ENCODE measurements around the gene F10.
"Not testable (repeated sequence)": the region's sequence is repeated elsewhere in the genome, so short reads cannot be mapped to it uniquely, and the experiment has no call there.

The F10 gene

DNA sequence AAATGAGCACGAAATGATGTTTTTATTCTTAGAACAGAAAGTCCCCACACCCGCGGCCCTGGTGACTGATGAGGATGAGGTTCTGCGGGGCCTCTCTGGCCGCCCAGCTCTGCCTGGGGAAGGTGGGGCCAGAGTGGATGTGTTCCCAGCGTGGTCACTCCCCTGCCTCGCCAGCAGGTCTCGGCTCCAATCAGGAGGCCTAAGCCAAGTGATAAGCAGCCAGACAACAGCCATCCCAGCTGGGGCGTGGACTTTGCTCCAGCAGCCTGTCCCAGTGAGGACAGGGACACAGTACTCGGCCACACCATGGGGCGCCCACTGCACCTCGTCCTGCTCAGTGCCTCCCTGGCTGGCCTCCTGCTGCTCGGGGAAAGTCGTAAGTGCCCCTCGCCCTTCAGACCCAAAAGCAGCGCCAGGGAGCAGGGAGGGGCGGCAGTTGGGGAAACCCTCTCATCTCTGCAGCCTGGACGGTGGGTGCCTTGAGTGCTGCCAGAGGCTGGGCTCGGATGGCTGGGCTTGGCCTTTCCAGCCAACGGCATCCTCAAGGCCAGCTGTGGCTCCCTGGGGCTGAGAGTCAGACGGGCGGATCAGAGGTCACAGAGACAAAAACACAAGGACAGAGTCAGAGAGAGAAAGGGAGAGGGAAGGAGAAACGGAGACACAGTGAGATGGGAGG, at the start of gene F10:
TSS of gene F10 (plus strand) at position 250 of the 676 bp plus-strand sequence. CDS start at position 307, 57 bp downstream.
- no peak for DNase-seq

DNA sequence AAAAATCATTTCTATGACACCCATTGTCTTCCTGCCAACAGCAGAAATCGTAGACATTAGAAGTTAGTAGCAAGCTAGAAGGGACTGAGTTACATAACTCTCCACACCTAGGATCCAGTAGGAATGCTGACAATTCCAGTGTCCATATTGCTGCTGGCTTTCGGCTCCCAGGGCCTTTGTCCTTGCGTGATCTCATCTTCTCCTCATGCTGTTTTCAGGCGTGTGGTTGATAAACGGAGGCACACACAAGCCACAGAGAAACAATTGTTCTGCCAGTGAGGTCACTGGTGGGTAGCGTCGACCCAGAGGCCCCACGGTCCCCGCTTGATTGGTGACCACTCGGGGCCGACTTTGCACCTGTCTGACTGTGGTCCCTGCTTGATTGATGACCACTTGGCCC, 48.7 kb upstream of the F10 start:
- DNase-seq, result no peak

DNA sequence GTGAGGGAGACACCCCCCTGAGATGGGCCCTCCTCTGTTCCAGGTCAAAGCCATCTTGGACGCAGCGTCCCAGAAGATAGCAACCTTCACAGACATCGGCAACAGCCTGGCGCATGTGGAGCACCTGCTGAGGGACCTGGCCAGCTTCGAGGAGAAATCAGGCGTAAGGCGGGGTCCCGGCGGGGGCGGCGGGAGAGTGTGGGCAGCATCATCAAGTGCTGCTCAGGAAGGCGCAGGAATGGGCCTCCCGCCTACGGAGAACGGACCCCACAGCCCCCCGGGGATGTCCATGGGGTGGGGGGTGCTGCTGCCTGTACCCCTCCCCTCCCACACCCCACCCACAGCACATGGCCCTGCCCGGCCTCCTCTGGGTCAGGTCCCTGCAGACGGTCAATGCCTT, 48.2 kb upstream of the F10 start:
- no peak for DNase-seq

DNA sequence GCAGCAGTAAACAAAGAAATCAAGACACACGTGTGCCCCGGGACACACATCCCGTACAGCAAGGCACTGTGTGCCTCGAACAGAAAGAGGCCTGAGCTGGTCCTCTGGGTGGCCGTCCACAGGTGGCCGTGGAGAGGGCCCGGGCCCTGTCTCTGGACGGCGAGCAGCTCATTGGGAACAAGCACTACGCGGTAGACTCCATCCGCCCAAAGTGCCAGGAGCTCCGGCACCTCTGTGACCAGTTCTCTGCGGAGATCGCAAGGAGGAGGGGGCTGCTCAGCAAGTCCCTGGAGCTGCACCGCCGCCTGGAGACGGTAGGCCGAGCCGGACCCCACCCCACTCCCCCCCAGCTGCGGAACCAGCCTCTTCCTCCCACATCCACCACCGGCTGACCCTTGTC, 47.7 kb upstream of the F10 start:
- DNase-seq, result no peak

GRCh38 chr13:113075711-113076110, 46.9 kb upstream of the F10 start:
- no peak for DNase-seq

- DNase-seq, result no peak
These were observed 45.8 kb upstream of the F10 start for GRCh38 chr13:113076681-113077401.

DNA sequence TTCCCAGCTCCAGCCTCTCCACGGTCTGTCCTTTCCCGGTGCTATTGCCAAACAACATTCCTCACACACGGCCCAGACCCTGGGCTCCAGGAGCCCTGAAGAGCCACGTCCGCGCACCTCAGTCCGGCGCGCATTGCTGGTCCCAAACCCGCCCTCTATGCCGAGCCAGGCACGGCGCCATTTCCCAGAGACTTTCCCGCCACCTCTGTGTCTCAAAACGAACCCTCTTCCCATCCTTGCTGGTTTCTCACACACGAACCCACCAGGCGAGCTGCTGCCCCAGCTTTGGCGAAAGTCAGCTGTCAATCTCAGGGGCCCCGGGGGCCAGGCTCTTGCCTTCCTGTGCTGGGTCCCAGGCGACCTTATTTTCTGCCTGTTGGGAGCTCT, 45.0 kb upstream of the F10 start:
- DNase-seq, result no peak

GRCh38 chr13:113077953-113078901, 44.4 kb upstream of the F10 start:
- DNase-seq, result no peak

DNA sequence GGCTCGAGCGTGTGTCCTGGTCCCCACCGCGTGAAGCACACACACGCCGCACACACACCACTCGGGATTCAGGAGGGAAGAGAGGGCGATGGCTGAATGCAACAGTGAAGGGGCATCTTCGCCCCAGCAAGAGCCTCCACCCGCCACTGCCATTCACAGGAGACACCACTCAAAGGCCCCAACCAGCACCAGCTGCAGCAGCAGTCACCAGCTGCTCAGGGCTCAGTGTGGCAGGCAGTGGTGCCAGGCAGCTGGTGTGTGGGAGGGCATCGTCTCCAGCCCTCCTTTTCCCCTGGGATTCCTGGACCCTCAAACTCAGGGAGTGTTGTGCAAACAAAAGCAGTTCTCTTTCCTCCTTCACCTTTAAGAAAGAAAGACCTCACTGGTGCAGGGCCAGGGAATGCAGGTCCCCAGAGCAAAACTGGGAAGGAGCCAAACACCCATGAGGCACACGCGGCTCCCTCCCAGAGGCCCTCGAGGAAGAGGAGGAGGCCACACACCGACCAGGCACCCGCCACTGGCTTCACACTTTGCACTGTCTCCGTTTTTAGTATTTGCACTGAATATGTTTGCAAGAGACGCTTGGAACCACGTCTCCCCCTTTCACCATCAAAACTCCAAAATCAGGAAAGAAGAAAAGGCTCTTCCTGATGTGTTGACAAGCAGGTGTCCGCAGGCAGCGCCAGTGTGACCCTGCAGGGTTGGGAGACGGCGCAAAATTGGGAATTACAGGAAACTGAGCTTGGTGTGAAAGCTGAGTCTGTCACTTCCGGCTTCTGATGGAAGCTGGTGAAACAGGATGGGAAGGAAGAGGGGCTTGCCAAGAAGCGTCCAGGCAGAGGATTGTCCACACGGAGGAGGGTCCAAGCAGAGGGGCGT, 43.5 kb upstream of the F10 start:
- DNase-seq, result no peak

DNA sequence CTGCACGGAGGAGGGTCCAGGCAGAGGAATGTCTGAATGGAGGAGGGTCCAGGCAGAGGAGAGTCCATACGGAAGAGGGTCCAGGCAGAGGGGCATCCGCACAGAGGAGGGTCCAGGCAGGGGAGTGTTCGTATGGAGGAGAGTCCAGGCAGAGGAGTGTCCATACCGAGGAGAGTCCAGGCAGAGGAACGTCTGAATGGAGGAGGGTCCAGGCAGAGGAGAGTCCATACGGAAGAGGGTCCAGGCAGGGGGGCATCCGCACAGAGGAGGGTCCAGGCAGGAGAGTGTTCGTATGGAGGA, 42.9 kb upstream of the F10 start:
- DNase-seq, result not testable (repeated sequence)

GRCh38 chr13:113080361-113080831, 42.2 kb upstream of the F10 start:
- no peak for DNase-seq

GRCh38 chr13:113080901-113081521, 41.6 kb upstream of the F10 start:
- DNase-seq, result no peak

DNA sequence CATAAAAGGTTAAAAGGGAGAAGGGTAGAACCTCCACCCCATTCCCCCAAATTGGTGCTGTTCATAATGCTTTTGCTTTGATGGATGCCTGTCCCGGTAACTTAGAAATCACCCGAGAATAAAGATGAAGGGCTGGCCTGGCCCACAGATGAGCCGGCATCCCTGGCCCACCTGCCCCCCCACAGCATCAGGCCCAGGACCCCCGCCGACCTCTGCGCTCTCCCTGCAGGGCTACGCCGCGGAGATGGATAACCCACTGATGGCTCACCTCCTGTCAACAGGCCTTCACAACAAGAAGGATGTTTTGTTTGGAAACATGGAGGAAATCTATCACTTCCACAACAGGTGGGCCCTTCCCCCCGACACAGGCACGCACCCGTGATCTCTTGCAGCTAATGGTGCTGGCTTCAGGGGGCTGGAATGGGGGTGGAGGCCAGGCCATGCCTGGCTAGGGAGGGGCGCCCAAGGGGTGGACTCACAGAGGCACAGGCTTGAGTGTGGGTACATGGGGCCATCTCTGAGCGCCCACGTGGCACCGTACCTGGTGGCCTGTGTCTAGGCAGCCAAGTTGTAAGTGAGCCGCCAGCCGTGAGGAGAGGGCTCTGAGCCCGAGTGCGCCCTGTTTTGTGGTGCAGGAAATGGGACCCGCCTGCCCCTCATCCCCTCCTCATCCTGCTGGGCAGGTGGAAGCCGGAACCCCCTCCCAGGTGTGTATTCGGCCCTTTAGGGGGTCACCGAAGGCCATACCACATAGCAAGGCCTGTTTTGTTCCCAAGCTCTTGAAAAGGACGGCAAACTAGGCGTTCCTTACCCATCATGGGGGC, 40.2 kb upstream of the F10 start:
- no peak for DNase-seq

DNA sequence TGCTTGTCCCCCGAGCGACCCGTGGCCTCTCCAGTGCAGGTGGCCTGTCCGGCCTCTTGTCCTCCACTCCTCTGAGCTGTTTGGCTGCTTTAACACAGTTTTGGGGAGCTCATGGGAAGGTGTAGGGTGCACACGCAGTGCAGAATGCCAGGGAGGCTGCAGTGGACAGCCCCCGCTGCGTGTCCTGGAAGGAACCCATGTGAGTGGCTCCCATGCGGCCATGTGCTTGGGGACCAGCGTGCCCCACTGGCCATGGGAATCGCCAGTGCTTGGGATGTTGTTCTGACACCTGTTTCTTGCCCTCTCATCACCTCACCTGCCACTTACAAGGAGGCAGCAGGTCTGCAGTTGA, 39.6 kb upstream of the F10 start:
- no peak for DNase-seq

GRCh38 chr13:113083402-113084061, 39.1 kb upstream of the F10 start:
- DNase-seq, result no peak

- no peak for DNase-seq
These were observed 38.3 kb upstream of the F10 start for GRCh38 chr13:113084094-113084942.

- no peak for DNase-seq
These were observed 37.6 kb upstream of the F10 start for GRCh38 chr13:113084943-113085540.

GRCh38 chr13:113086031-113086750, 36.4 kb upstream of the F10 start:
- no peak for DNase-seq
